ENCODE data around the gene TET1. TPM values are rescaled to one million over a fixed set of nuclear protein-coding genes. Genes with fewer than 3 reads are reported as not detected.

The TET1 gene
- total and polyA plus RNA-seq, 2 of the 13 experiments (the other 11 are each of a cell fraction or from before 2014, with no cell fraction given): 6.9 to 7.3 TPM

GRCh38 chr10:68566351-68566750 lies 6.2 kb downstream of the TET1 start:
- CTCF ChIA-PET (ENCODE audit: low intra/inter-chr PET ratio, low total read pairs): no interaction called here
- H3K4me1 ChIP-seq (ENCODE audit: insufficient read depth, low read length): peaks cover 40% of the 10 kb centered on the region
- H4K20me1 ChIP-seq (ENCODE audit: insufficient read depth, low read length): peaks cover 11% of the 10 kb centered on the region
- H3K9ac ChIP-seq (ENCODE audit: insufficient read depth, low read depth, low read length): no peak overlapping the region
- ATAC-seq: no peak
- H3K4me2 ChIP-seq (ENCODE audit: low read depth, low read length): no peak overlapping the region
- intact Hi-C loops (cut with micrococcal nuclease; ENCODE audit: unreplicated experiment): no loop called here
- TF ChIP-seq MIER3 (CRISPR knock-in tag; IDR thresholded peaks at IDR 0.05; ENCODE audit: borderline replicate concordance) (no peak), ARNT2 (CRISPR knock-in tag; IDR thresholded peaks at IDR 0.05; ENCODE audit: low read depth) (no peak), MBD4 (IDR thresholded peaks at IDR 0.05; ENCODE audit: borderline replicate concordance, low read length) (no peak), KAT8 (CRISPR knock-in tag; IDR thresholded peaks at IDR 0.05) (no peak), PATZ1 (CRISPR knock-in tag; IDR thresholded peaks at IDR 0.05) (no peak), HMG20A (CRISPR knock-in tag; IDR thresholded peaks at IDR 0.05; ENCODE audit: borderline replicate concordance) (no peak), MXD4 (CRISPR knock-in tag; IDR thresholded peaks at IDR 0.05) (no peak), TOPORS (CRISPR knock-in tag; IDR thresholded peaks at IDR 0.05) (no peak), SRSF1 (optimal IDR thresholded peaks at IDR 0.05; ENCODE audit: low read depth, low read length) (no peak), ZBTB46 (CRISPR knock-in tag; IDR thresholded peaks at IDR 0.05; ENCODE audit: borderline replicate concordance) (no peak), REXO4 (CRISPR knock-in tag; IDR thresholded peaks at IDR 0.05; ENCODE audit: borderline replicate concordance) (no peak), NFAT5 (CRISPR knock-in tag; IDR thresholded peaks at IDR 0.05) (no peak), ATF1 (CRISPR knock-in tag; IDR thresholded peaks at IDR 0.05) (no peak), MTA1 (CRISPR knock-in tag; IDR thresholded peaks at IDR 0.05; ENCODE audit: borderline replicate concordance) (no peak), NFYC (CRISPR knock-in tag; IDR thresholded peaks at IDR 0.05) (no peak)
- H3K36me3 ChIP-seq (replicated peaks in 1 of 2; ENCODE audit: control insufficient read depth in 1 of 2, insufficient read depth in 2 of 2, low read length in 2 of 2): no peaks in the 10 kb centered on the region
- H3K4me3 ChIP-seq (replicated peaks in 1 of 3; ENCODE audit: insufficient read depth in 1 of 3, low read depth in 2 of 3, low read length in 3 of 3): no peak overlapping the region
- FAIRE-seq: no peak
- H3K27me3 ChIP-seq (ENCODE audit: control insufficient read depth in 1 of 2, insufficient read depth in 2 of 2, low read length in 2 of 2): no peaks in the 10 kb centered on the region
- in situ Hi-C loops (cut with HindIII; ENCODE audit: extremely low pct_ligation_motif_present, low pct_unique_long_range_greater_than_20kb): no loop called here
- no peak for DNase-seq (ENCODE audit: low spot score)
- peaks cover 74% of the 10 kb centered on the region for H3K79me2 ChIP-seq (ENCODE audit: insufficient read depth, low read length)
- no TSS peak for BruUV-seq (replicated peaks)
- H3K27ac ChIP-seq (ENCODE audit: extremely low read length, insufficient read depth, low read length): no peak overlapping the region
- 88% methylated on average over 1 of the region's 1 CpG for WGBS (ENCODE audit: low lambda C conversion rate)
- H3K9me3 ChIP-seq (ENCODE audit: low read length): no peaks in the 10 kb centered on the region
- POLR2A ChIA-PET: no interaction called here
- H2AFZ ChIP-seq (ENCODE audit: low read length): no peak overlapping the region

All from HepG2 (cell line).